Measurements from ENCODE around the gene NMRK2.

DNA sequence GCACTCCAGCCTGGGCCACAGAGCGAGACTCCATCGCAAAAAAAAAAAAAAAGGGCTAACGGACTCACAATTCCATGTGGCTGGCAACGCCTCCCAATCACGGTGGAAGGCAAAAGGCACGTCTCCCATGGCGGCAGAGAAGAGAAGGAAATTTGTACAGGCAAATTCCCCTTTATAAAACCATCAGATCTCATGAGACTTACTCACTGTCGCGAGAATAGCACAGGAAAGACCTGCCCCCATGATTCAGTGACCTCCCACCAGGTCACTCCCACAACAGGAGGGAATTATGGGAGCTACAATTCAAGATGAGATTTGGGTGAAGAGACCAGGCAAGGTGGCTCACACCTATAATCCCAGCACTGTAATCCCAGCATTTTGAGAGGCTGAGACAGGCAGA lies 18.7 kb upstream of the NMRK2 start:
- TF ChIP-seq, protein P1, sequence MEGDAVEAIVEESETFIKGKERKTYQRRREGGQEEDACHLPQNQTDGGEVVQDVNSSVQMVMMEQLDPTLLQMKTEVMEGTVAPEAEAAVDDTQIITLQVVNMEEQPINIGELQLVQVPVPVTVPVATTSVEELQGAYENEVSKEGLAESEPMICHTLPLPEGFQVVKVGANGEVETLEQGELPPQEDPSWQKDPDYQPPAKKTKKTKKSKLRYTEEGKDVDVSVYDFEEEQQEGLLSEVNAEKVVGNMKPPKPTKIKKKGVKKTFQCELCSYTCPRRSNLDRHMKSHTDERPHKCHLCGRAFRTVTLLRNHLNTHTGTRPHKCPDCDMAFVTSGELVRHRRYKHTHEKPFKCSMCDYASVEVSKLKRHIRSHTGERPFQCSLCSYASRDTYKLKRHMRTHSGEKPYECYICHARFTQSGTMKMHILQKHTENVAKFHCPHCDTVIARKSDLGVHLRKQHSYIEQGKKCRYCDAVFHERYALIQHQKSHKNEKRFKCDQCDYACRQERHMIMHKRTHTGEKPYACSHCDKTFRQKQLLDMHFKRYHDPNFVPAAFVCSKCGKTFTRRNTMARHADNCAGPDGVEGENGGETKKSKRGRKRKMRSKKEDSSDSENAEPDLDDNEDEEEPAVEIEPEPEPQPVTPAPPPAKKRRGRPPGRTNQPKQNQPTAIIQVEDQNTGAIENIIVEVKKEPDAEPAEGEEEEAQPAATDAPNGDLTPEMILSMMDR (IDR thresholded peaks at IDR 0.05; ENCODE audit: poor library complexity), result no peak
- TF ChIP-seq EZH2 (IDR thresholded peaks at IDR 0.05; ENCODE audit: borderline replicate concordance) (no peak), EZH2phosphoT487 (IDR thresholded peaks at IDR 0.05; ENCODE audit: low read depth, severe bottlenecking, unreplicated experiment) (no peak)
